ENCODE results near the gene LGALSL.

Gene LGALSL

GRCh38 chr2:64506686-64507085, 52.7 kb downstream of the LGALSL start:
- TF ChIP-seq CTCF (conservative IDR thresholded peaks at IDR 0.05; ENCODE audit: low read depth, low read length), result no peak
- H3K4me3 ChIP-seq (ENCODE audit: low read length), result no peak overlapping the region
- no peak for DNase-seq (ENCODE audit: low read depth)
